NCI-H2227 (cell line): ENCODE data around the gene NR1I2.

ENCODE experiments used
- DNase-seq: peaks from one replicate; lab custom pipeline; 2025; ENCODE audit not compliant: unreplicated experiment; lab: John Stamatoyannopoulos, UW

Gene NR1I2

GRCh38 chr3:119817583-119818363, 35.9 kb downstream of the NR1I2 start:
- DNase-seq = no peak

- no peak for DNase-seq
Observed at GRCh38 chr3:119818937-119819336, 37.0 kb downstream of the NR1I2 start.

- no peak for DNase-seq
Observed at GRCh38 chr3:119819806-119820205, 37.9 kb downstream of the NR1I2 start.

- DNase-seq = no peak
Observed at GRCh38 chr3:119825820-119826219, 43.9 kb downstream of the NR1I2 start.

- DNase-seq = no peak
Observed at GRCh38 chr3:119826711-119827608, 45.1 kb downstream of the NR1I2 start.

- no peak for DNase-seq
Observed at GRCh38 chr3:119829420-119829819, 47.5 kb downstream of the NR1I2 start.

- DNase-seq = no peak
Observed at GRCh38 chr3:119831022-119831421, 49.1 kb downstream of the NR1I2 start.

GRCh38 chr3:119831941-119832371, 50.1 kb downstream of the NR1I2 start:
- no peak for DNase-seq

GRCh38 chr3:119834754-119835370, 53.0 kb downstream of the NR1I2 start:
- no peak for DNase-seq

GRCh38 chr3:119835556-119835955, 53.7 kb downstream of the NR1I2 start:
- no peak for DNase-seq

- no peak for DNase-seq
Observed at GRCh38 chr3:119841808-119842471, 60.0 kb downstream of the NR1I2 start.

- no peak for DNase-seq
Observed at GRCh38 chr3:119849126-119849525, 67.2 kb downstream of the NR1I2 start.

GRCh38 chr3:119856695-119857094, 74.8 kb downstream of the NR1I2 start:
- DNase-seq = no peak

GRCh38 chr3:119858957-119859356, 77.1 kb downstream of the NR1I2 start:
- no peak for DNase-seq

GRCh38 chr3:119859728-119860127, 77.8 kb downstream of the NR1I2 start:
- DNase-seq = no peak

- DNase-seq = no peak
Observed at GRCh38 chr3:119861681-119862080, 79.8 kb downstream of the NR1I2 start.

- no peak for DNase-seq
Observed at GRCh38 chr3:119862616-119863015, 80.7 kb downstream of the NR1I2 start.

- no peak for DNase-seq
Observed at GRCh38 chr3:119864476-119864875, 82.6 kb downstream of the NR1I2 start.
